Trophoblast cell (in vitro differentiated cells and primary cell): ENCODE data around the gene MRPS9.

Experiments
- DNase-seq, 2 donors: peaks; one replicate each; pipeline ENCODE4 v3.0.0-alpha.2; 2016
- H2AFZ ChIP-seq: 2 replicates; pipeline ENCODE4 v1.6.1; 2013; ENCODE audit warnings: low read length, moderate library complexity, mild to moderate bottlenecking; ENCODE audit not compliant: insufficient read depth, poor library complexity
- H2AK5ac ChIP-seq: 2 replicates; pipeline ENCODE4 v1.6.1; 2013; ENCODE audit warnings: mild to moderate bottlenecking, low read length
- H2BK120ac ChIP-seq: 2 replicates; pipeline ENCODE4 v1.6.1; 2013; ENCODE audit warnings: low read length, mild to moderate bottlenecking, moderate library complexity; ENCODE audit not compliant: insufficient read depth, poor library complexity
- H2BK12ac ChIP-seq: 2 replicates; pipeline ENCODE4 v1.6.1; 2013; ENCODE audit warnings: mild to moderate bottlenecking, low read length, moderate library complexity
- H2BK5ac ChIP-seq: 2 replicates; pipeline ENCODE4 v1.6.1; 2013; ENCODE audit warnings: low read length, low read depth, moderate library complexity, mild to moderate bottlenecking; ENCODE audit not compliant: poor library complexity
- H3K14ac ChIP-seq: 2 replicates; pipeline ENCODE4 v1.6.1; 2013; ENCODE audit warnings: mild to moderate bottlenecking, low read length
- H3K18ac ChIP-seq: 2 replicates; pipeline ENCODE4 v1.6.1; 2013; ENCODE audit warnings: mild to moderate bottlenecking, low read length
- H3K23ac ChIP-seq: 2 replicates; pipeline ENCODE4 v1.6.1; 2013; ENCODE audit warnings: low read length
- H3K27ac ChIP-seq: 2 replicates; pipeline ENCODE4 v1.5.1; 2013; ENCODE audit warnings: low read depth, mild to moderate bottlenecking, inconsistent platforms, low read length, moderate library complexity
- H3K27me3 ChIP-seq: 2 replicates; pipeline ENCODE4 v1.6.1; 2013; ENCODE audit warnings: inconsistent platforms, mild to moderate bottlenecking, low read length, moderate library complexity; ENCODE audit not compliant: insufficient read depth
- H3K36me3 ChIP-seq, 2 experiments: 1 replicate in 1 of 2; 2 replicates in 1 of 2; pipeline ENCODE4 v1.6.1; 2013; ENCODE audit warnings: low read length in 2 of 2, mild to moderate bottlenecking in 2 of 2, moderate library complexity in 1 of 2; ENCODE audit not compliant: insufficient read depth in 2 of 2, control insufficient read depth in 1 of 2
- H3K4ac ChIP-seq: 2 replicates; pipeline ENCODE4 v1.6.1; 2013; ENCODE audit warnings: low read depth, mild to moderate bottlenecking, low read length, moderate library complexity
- H3K4me1 ChIP-seq, 2 experiments: 1 replicate in 1 of 2; 2 replicates in 1 of 2; pipeline ENCODE4 v1.6.1; 2013; ENCODE audit warnings: low read length in 2 of 2, mild to moderate bottlenecking in 2 of 2, moderate library complexity in 1 of 2; ENCODE audit not compliant: insufficient read depth in 2 of 2, control insufficient read depth in 1 of 2
- H3K4me2 ChIP-seq: 2 replicates; pipeline ENCODE4 v1.6.1; 2013; ENCODE audit warnings: inconsistent platforms, mild to moderate bottlenecking, low read length, moderate library complexity
- H3K4me3 ChIP-seq: 2 replicates; pipeline ENCODE4 v1.5.1; 2013; ENCODE audit warnings: mild to moderate bottlenecking, low read depth, low read length, inconsistent platforms
- H3K79me1 ChIP-seq: one replicate; pipeline ENCODE4 v1.6.1; 2013; ENCODE audit warnings: low read length
- H3K79me2 ChIP-seq: 2 replicates; pipeline ENCODE4 v1.6.1; 2013; ENCODE audit warnings: low read length, mild to moderate bottlenecking; ENCODE audit not compliant: control insufficient read depth, insufficient read depth, poor library complexity
- H3K9ac ChIP-seq: 2 replicates; pipeline ENCODE4 v1.6.1; 2013; ENCODE audit warnings: mild to moderate bottlenecking, low read length
- H3K9me3 ChIP-seq: 2 replicates; pipeline ENCODE4 v1.6.1; 2013; ENCODE audit warnings: low read depth, mild to moderate bottlenecking, control low read depth, inconsistent platforms, low read length; ENCODE audit not compliant: insufficient read depth
- H4K12ac ChIP-seq: 2 replicates; pipeline ENCODE4 v1.6.1; 2013; ENCODE audit warnings: low read depth, mild to moderate bottlenecking, low read length, moderate library complexity
- H4K8ac ChIP-seq: 2 replicates; pipeline ENCODE4 v1.6.1; 2013; ENCODE audit warnings: low read depth, mild to moderate bottlenecking, low read length, moderate library complexity
- H4K91ac ChIP-seq: one replicate; pipeline ENCODE4 v1.6.1; 2013; ENCODE audit warnings: low read depth, mild to moderate bottlenecking, low read length, moderate library complexity
- WGBS: extraction: QIAGEN DNeasy Blood & Tissue Kit; methylation state at CpG from one replicate; pipeline ENCODE4 v1.1.7; 2013; ENCODE audit warnings: missing lambda C conversion rate; ENCODE audit not compliant: insufficient read length, insufficient coverage; ENCODE audit errors: extremely low coverage; 5-methylcytosine and 5-hydroxymethylcytosine counted together

The MRPS9 gene

DNA sequence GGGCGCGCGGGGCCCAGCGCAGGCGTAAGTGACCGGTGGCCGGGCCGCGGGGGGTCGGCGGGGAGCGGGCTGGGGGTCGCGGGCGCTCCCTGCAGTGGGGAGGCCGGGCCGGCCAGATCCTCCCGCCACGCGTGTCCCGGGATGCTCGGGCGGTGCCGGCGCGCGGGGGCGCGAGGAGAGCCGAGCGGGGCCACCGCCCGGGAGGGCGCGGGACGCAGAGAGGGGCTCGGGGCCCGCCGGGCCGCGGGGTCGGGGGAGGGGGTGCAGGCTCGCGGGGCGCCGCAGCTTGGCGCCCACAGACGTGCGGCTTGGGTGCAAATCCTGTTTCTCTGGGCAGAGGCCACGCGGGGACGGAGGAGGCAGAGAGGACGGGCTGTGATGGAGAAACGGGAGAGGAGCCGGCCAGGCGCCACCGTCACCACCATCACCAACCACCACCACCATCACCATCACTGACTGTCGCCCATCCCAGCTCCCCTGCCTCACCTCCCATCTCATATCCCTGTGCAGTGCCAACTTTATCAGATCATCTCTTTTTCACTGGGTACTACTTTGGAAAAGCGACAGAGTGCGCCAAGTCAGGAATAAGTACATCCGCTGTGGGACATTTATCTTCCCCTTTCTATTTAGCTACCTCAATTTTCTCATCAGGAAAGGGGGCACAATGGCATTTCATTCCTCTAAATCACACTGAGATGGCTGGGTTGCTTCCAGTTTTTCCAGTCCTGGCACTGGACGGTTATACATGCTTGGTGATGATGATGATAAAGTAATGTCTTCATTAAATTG lies 106.5 kb downstream of the MRPS9 start:
- H4K8ac ChIP-seq, result no peak overlapping the region
- H3K27me3 ChIP-seq, result peaks cover 18% of the 10 kb centered on the region
- no peak overlapping the region for H3K18ac ChIP-seq
- no peak for DNase-seq
- H4K91ac ChIP-seq, result no peak overlapping the region
- H3K79me1 ChIP-seq, result peaks cover 1% of the 10 kb centered on the region
- peak overlapping the region; percentile 91 for H3K4me2 ChIP-seq
- H4K12ac ChIP-seq, result no peak overlapping the region
- no peaks in the 10 kb centered on the region for H3K79me2 ChIP-seq
- H3K4ac ChIP-seq, result no peak overlapping the region
- peaks cover 3 to 6% of the 10 kb centered on the region in 2 experiments for H3K4me1 ChIP-seq
- no peak overlapping the region for H3K27ac ChIP-seq
- H2BK12ac ChIP-seq, result no peak overlapping the region
- no peak overlapping the region for H2AK5ac ChIP-seq
- no CpG with 5 or more reads among the region's 62 CpGs for WGBS
- H2BK5ac ChIP-seq, result no peak overlapping the region
- H3K9me3 ChIP-seq, result peaks cover 2% of the 10 kb centered on the region
- no peak overlapping the region for H3K23ac ChIP-seq
- H2BK120ac ChIP-seq, result no peak overlapping the region
- no peak overlapping the region for H3K9ac ChIP-seq
- peak overlapping the region; percentile 67 for H3K4me3 ChIP-seq
- no peak overlapping the region for H3K14ac ChIP-seq
- H2AFZ ChIP-seq, result peak overlapping the region; percentile 40
- no peaks in the 10 kb centered on the region for H3K36me3 ChIP-seq

- H3K36me3 ChIP-seq, result no peaks in the 10 kb centered on the region
- peaks cover 1% of the 10 kb centered on the region for H3K79me1 ChIP-seq
- H4K12ac ChIP-seq, result no peak overlapping the region
- H3K14ac ChIP-seq, result no peak overlapping the region
- DNase-seq, result no peak
- no peak overlapping the region for H3K4me3 ChIP-seq
- H3K79me2 ChIP-seq, result no peaks in the 10 kb centered on the region
- H2BK12ac ChIP-seq, result no peak overlapping the region
- H3K4me1 ChIP-seq, result peaks cover 3 to 6% of the 10 kb centered on the region in 2 experiments
- no peak overlapping the region for H2AFZ ChIP-seq
- H2AK5ac ChIP-seq, result no peak overlapping the region
- no peak overlapping the region for H4K91ac ChIP-seq
- H3K9ac ChIP-seq, result no peak overlapping the region
- no peak overlapping the region for H2BK120ac ChIP-seq
- no peak overlapping the region for H2BK5ac ChIP-seq
- no peak overlapping the region for H3K23ac ChIP-seq
- H3K4ac ChIP-seq, result no peak overlapping the region
- H3K9me3 ChIP-seq, result peaks cover 2% of the 10 kb centered on the region
- peaks cover 18% of the 10 kb centered on the region for H3K27me3 ChIP-seq
- no peak overlapping the region for H3K4me2 ChIP-seq
- no peak overlapping the region for H4K8ac ChIP-seq
- WGBS, result no CpG with 5 or more reads among the region's 2 CpGs
- H3K27ac ChIP-seq, result no peak overlapping the region
- no peak overlapping the region for H3K18ac ChIP-seq
Measured at GRCh38 chr2:105144941-105145300, 107.1 kb downstream of the MRPS9 start.

DNA sequence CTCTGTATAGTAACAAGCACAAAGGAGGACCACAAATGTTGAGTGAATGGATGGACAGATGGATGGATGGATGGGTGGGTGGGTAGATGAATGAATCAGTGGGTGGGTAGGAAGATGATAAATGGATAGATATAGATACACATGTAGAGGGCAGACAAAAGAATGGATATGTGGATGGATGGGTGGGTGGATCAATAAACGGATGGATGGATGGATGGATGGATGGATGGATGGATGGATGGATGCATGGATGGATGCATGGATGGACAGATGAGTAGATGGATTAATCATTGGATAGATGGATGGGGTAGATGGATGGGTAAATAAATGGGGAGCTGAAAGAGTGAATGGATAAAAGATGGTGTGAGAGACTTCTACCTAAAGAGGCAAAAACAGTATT lies 111.4 kb downstream of the MRPS9 start:
- Histone ChIP-seq H2AK5ac (no peak overlapping the region), H3K4ac (no peak overlapping the region), H3K27ac (no peak overlapping the region), H3K23ac (no peak overlapping the region), H2BK120ac (no peak overlapping the region), H3K27me3 (peaks cover 7% of the 10 kb centered on the region), H3K14ac (no peak overlapping the region), H3K4me2 (no peak overlapping the region), H3K4me3 (no peak overlapping the region), H2BK5ac (no peak overlapping the region), H3K9ac (no peak overlapping the region), H4K8ac (no peak overlapping the region), H3K79me2 (no peaks in the 10 kb centered on the region), H3K18ac (no peak overlapping the region), H3K36me3 (no peaks in the 10 kb centered on the region), H2BK12ac (no peak overlapping the region), H3K9me3 (peaks cover 2% of the 10 kb centered on the region), H2AFZ (no peak overlapping the region), H3K79me1 (peaks cover 1% of the 10 kb centered on the region), H4K12ac (no peak overlapping the region), H3K4me1 (peaks cover 2% of the 10 kb centered on the region in 2 experiments), H4K91ac (no peak overlapping the region)
- WGBS, result no CpG with 5 or more reads among the region's 1 CpG
- DNase-seq, result no peak
